Measurements from ENCODE around the gene RNF114.

DNA sequence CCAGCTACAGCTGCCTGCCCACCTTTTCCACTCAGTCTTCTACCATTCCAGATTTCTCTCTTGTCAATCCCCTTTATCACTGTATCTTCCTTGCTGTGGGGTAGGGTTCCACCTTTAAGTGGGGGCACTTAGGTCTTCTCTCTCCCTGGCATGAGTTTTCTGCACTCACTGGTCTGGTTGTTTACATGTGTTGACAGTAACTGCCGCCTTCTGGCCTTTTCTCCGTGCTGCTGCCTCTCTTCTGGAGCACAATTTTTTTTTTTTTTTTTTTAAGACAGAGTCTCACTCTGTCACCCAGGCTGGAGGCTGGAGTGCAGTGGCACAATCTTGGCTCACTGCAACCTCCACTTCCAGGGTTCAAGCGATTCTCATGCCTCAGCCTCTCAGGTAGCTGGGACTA, 12.0 kb downstream of the RNF114 start:
- TF ChIP-seq EZH2 (IDR thresholded peaks at IDR 0.05; ENCODE audit: low read length, missing control alignments): no peak
- TF ChIP-seq, protein P1, sequence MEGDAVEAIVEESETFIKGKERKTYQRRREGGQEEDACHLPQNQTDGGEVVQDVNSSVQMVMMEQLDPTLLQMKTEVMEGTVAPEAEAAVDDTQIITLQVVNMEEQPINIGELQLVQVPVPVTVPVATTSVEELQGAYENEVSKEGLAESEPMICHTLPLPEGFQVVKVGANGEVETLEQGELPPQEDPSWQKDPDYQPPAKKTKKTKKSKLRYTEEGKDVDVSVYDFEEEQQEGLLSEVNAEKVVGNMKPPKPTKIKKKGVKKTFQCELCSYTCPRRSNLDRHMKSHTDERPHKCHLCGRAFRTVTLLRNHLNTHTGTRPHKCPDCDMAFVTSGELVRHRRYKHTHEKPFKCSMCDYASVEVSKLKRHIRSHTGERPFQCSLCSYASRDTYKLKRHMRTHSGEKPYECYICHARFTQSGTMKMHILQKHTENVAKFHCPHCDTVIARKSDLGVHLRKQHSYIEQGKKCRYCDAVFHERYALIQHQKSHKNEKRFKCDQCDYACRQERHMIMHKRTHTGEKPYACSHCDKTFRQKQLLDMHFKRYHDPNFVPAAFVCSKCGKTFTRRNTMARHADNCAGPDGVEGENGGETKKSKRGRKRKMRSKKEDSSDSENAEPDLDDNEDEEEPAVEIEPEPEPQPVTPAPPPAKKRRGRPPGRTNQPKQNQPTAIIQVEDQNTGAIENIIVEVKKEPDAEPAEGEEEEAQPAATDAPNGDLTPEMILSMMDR (conservative IDR thresholded peaks at IDR 0.05 in 1 of 2, IDR thresholded peaks at IDR 0.05 in 1 of 2; ENCODE audit: low read depth in 1 of 2, low read length in 2 of 2): no peak
